BE2C (cell line): Measurements from ENCODE around the gene GPA33.

Experiments
- DNase-seq: peaks from one replicate; pipeline ENCODE4 v3.0.0-alpha.2; 2020
- H3K27me3 ChIP-seq: fragments of 250-450 bp; sonication (Bioruptor Pico); 2 replicates; pipeline ENCODE4 v1.5.1; 2020; ENCODE audit warnings: mild to moderate bottlenecking
- H3K36me3 ChIP-seq: fragments of 250-450 bp; sonication (Bioruptor Pico); 2 replicates; pipeline ENCODE4 v1.5.1; 2020; ENCODE audit warnings: mild to moderate bottlenecking
- H3K4me1 ChIP-seq: fragments of 250-450 bp; sonication (Bioruptor Pico); 2 replicates; pipeline ENCODE4 v1.5.1; 2020
- H3K4me3 ChIP-seq: 2 replicates; pipeline ENCODE4 v1.5.1; 2011; ENCODE audit warnings: low read depth, low read length
- H3K9me3 ChIP-seq: fragments of 250-450 bp; sonication (Bioruptor Pico); 2 replicates; pipeline ENCODE4 v1.5.1; 2020
- TF ChIP-seq, protein P1 (sequence below): IDR thresholded peaks from 2 replicates; pipeline ENCODE4 v1.5.1; 2012; ENCODE audit warnings: mild to moderate bottlenecking, low read depth, low read length

GPA33 gene

DNA sequence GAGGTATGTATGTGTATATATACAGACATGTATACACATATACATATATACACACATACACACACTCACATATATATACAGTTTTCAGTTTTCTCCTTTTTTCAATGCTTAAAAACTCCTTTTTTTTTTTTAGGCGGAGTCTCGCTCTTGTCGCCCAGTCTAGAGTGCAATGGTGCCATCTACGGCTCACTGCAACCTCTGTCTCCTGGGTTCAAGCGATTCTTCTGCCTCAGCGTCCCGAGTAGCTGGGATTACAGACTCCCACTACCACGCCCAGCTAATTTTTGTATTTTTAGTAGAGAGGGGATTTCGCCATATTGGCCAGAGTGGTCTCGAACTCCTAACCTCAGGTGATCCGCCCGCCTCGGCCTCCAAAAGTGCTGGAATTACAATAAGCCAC, 30.7 kb upstream of the GPA33 start:
- DNase-seq, result no peak
- H3K27me3 ChIP-seq, result no peaks in the 10 kb centered on the region
- H3K9me3 ChIP-seq, result no peaks in the 10 kb centered on the region
- H3K36me3 ChIP-seq, result no peaks in the 10 kb centered on the region
- peak overlapping the region; percentile 59 for H3K4me3 ChIP-seq
- TF ChIP-seq, protein P1, sequence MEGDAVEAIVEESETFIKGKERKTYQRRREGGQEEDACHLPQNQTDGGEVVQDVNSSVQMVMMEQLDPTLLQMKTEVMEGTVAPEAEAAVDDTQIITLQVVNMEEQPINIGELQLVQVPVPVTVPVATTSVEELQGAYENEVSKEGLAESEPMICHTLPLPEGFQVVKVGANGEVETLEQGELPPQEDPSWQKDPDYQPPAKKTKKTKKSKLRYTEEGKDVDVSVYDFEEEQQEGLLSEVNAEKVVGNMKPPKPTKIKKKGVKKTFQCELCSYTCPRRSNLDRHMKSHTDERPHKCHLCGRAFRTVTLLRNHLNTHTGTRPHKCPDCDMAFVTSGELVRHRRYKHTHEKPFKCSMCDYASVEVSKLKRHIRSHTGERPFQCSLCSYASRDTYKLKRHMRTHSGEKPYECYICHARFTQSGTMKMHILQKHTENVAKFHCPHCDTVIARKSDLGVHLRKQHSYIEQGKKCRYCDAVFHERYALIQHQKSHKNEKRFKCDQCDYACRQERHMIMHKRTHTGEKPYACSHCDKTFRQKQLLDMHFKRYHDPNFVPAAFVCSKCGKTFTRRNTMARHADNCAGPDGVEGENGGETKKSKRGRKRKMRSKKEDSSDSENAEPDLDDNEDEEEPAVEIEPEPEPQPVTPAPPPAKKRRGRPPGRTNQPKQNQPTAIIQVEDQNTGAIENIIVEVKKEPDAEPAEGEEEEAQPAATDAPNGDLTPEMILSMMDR, result no peak
- H3K4me1 ChIP-seq, result no peaks in the 10 kb centered on the region

DNA sequence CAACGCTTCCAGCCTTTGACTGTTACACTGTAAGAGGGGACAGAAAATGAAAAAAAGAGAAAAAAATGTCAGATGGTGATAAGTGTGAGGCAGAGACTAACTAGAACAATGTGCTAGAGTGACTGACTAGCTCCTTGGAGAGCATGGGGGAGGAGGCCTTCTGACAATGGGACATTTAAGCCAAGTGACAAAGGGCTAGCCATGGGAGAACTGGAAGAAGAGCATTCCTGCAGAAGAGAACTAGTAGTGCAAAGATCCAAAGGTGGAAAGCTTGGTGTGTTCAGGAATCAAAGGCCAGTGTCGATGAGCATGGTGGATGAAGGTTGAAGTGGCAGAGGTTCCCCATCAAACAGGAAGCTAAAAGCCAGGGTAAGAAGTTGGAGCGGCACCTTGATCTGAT, 29.5 kb upstream of the GPA33 start:
- Histone ChIP-seq H3K36me3 (no peaks in the 10 kb centered on the region), H3K27me3 (no peaks in the 10 kb centered on the region; the same call in 1 of the 2 replicates), H3K9me3 (no peaks in the 10 kb centered on the region), H3K4me1 (no peaks in the 10 kb centered on the region), H3K4me3 (no peak overlapping the region)
- TF ChIP-seq, protein P1, result no peak
- no peak for DNase-seq

GRCh38 chr1:167118188-167118587, 28.0 kb upstream of the GPA33 start:
- Histone ChIP-seq H3K36me3 (no peaks in the 10 kb centered on the region), H3K9me3 (no peaks in the 10 kb centered on the region), H3K4me3 (no peak overlapping the region), H3K27me3 (no peaks in the 10 kb centered on the region; the same call in none of the 2 replicates), H3K4me1 (no peaks in the 10 kb centered on the region)
- TF ChIP-seq, protein P1, result no peak
- DNase-seq, result no peak

GRCh38 chr1:167117225-167117624, 27.0 kb upstream of the GPA33 start:
- Histone ChIP-seq H3K36me3 (no peaks in the 10 kb centered on the region), H3K9me3 (no peaks in the 10 kb centered on the region), H3K27me3 (no peaks in the 10 kb centered on the region; the same call in none of the 2 replicates), H3K4me3 (no peak overlapping the region), H3K4me1 (no peaks in the 10 kb centered on the region)
- DNase-seq, result no peak
- TF ChIP-seq, protein P1, result no peak

- Histone ChIP-seq H3K4me3 (no peak overlapping the region), H3K36me3 (no peaks in the 10 kb centered on the region), H3K9me3 (no peaks in the 10 kb centered on the region), H3K4me1 (no peaks in the 10 kb centered on the region), H3K27me3 (no peaks in the 10 kb centered on the region; the same call in none of the 2 replicates)
- TF ChIP-seq, protein P1, result no peak
- DNase-seq, result no peak
Observed at GRCh38 chr1:167116174-167116573, 26.0 kb upstream of the GPA33 start.

- TF ChIP-seq, protein P1, result no peak
- H3K4me1 ChIP-seq, result no peaks in the 10 kb centered on the region
- no peak for DNase-seq
- H3K36me3 ChIP-seq, result no peaks in the 10 kb centered on the region
- no peaks in the 10 kb centered on the region; the same call in none of the 2 replicates for H3K27me3 ChIP-seq
- no peak overlapping the region for H3K4me3 ChIP-seq
- H3K9me3 ChIP-seq, result no peaks in the 10 kb centered on the region
Observed at GRCh38 chr1:167115655-167116054, 25.5 kb upstream of the GPA33 start.
